ENCODE results near the gene SPPL2B.

GRCh38 chr19:2387367-2388288 lies 59.1 kb downstream of the SPPL2B start:
- no peak for TF ChIP-seq POLR2A (IDR thresholded peaks at IDR 0.05; ENCODE audit: low read depth, low read length)
- TF ChIP-seq SPI1 (IDR thresholded peaks at IDR 0.05; ENCODE audit: low read depth, low read length): no peak
- no peak for TF ChIP-seq POLR2AphosphoS5 (IDR thresholded peaks at IDR 0.05; ENCODE audit: low read depth, low read length)

Measured in GM12891 (cell line).